HT-29 (cell line): Measurements from ENCODE around the gene CALR3. TPM values are rescaled to one million over a fixed set of nuclear protein-coding genes. Genes with fewer than 3 reads are reported as not detected.

ENCODE experiments used
- DNase-seq: peaks from one replicate; pipeline ENCODE4 v3.0.0-alpha.2; 2015; ENCODE audit warnings: low spot score
- small RNA-seq: library from RNA; depleted of rRNA; stranded (forward); fragments of <200 nt; gene quantifications from one replicate; pipeline ENCODE3, GENCODE V24; 2014
- total RNA-seq: library from RNA; depleted of rRNA; stranded (reverse); fragments of >200 nt; shearing (Covaris generic); gene quantifications from 2 replicates; pipeline ENCODE4 v1.2.3, GENCODE V29; 2014; rRNA removed

CALR3 gene
- total RNA-seq, 1 experiment from 2014 or later: 0.20 TPM

- no peak for DNase-seq
These were observed 66.2 kb downstream of the CALR3 start for GRCh38 chr19:16429759-16430091.

GRCh38 chr19:16429066-16429758 lies 66.8 kb downstream of the CALR3 start:
- no peak for DNase-seq

Small RNA genes within 50 kb of the gene (small RNA-seq; reads per million reads assigned to genes)
- not detected for gene RN7SL146P

Other genes with a start within 250 kb of the CALR3 start
- 3.5 and 5.9 TPM in 2 replicates for gene KLF2, start 171.3 kb downstream of the CALR3 start, total RNA-seq
- gene EPS15L1, start 24.2 kb downstream of the CALR3 start, total RNA-seq: 5.0 and 10.4 TPM in 2 replicates
- 0.81 and 4.5 TPM in 2 replicates for gene C19orf44, start 227 bp upstream of the CALR3 start, total RNA-seq
- gene CHERP, start 46.3 kb upstream of the CALR3 start, total RNA-seq: 8.8 and 10.7 TPM in 2 replicates
- 16.8 and 23.4 TPM in 2 replicates for gene SLC35E1, start 76.2 kb upstream of the CALR3 start, total RNA-seq
- gene MED26, start 132.0 kb upstream of the CALR3 start, total RNA-seq: 9.6 and 12.5 TPM in 2 replicates
- gene SMIM7, start 164.0 kb upstream of the CALR3 start, total RNA-seq: 32.7 and 33.9 TPM in 2 replicates
- 10.1 and 14.2 TPM in 2 replicates for gene TMEM38A, start 165.0 kb upstream of the CALR3 start, total RNA-seq
- gene NWD1, start 223.7 kb upstream of the CALR3 start, total RNA-seq: 0.70 and 0.89 TPM in 2 replicates